SKM-1 (cell line): Measurements from ENCODE around the gene PI4KB.
A peak's percentile ranks its signal among the peaks of the same experiment; 100 is the strongest.
"Not testable (repeated sequence)": the region's sequence is repeated elsewhere in the genome, so short reads cannot be mapped to it uniquely, and the experiment has no call there.

Source experiments
- DNase-seq: peaks from one replicate; lab custom pipeline; 2025; ENCODE audit not compliant: unreplicated experiment; lab: John Stamatoyannopoulos, UW

The PI4KB gene

DNA sequence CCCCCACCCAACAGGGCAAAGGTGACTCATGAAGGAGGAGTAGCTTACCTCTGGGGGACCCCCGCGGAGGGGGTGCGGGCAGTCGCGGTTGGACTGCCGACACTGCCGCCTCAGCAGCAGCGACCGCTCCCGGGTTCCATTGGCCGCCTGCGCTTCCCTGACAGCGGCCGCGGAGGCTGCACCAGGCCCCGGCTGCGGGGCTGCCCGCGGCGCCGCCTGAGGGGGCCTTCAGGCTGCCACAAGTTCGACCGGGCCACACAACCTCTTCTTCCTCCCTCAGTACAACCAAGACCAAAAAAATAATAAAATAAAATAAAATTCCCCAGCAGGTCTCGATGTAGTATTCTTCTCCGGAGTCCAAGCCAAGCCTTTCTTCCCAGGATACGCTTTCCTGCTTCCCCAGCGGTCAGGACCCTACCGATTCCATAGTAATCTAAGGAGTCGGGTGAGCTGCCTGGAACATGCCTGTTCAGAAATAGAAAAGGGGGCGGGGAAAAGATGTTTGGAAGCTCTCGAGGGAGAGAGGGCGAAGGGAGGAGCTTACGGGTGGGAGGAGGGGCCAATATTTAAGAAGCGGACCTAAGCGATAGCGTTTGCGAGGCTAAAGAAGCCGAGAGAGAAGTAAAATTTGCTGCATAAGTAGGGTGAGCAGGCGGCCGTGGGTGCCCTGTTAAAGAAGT lies at the start of gene PI4KB:
TSS of gene PI4KB (minus strand) at position 194 of the 680 bp plus-strand sequence. CDS start 10,935 bp downstream, outside the sequence.
- peak; percentile 99 for DNase-seq

DNA sequence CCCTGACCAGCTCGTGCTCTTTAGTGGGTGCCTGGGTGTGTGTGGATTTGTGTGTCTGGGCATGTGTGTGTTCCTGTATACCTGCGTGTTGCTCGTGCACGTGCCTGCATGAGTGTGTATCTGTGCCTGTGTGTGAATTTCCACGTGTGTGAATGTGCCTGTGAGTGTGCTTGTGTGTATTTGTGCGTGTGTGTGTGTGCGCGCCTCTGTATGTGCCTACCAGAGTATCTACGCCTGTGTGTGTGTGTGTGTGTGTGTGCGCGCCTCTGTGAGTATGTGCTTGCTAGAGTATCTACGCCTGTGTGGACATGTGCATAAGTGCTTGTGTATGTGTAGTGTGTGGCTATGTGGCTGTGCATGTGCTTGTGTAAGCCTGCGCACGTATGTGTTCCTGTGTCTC lies 46.0 kb upstream of the PI4KB start:
- no peak for DNase-seq

DNA sequence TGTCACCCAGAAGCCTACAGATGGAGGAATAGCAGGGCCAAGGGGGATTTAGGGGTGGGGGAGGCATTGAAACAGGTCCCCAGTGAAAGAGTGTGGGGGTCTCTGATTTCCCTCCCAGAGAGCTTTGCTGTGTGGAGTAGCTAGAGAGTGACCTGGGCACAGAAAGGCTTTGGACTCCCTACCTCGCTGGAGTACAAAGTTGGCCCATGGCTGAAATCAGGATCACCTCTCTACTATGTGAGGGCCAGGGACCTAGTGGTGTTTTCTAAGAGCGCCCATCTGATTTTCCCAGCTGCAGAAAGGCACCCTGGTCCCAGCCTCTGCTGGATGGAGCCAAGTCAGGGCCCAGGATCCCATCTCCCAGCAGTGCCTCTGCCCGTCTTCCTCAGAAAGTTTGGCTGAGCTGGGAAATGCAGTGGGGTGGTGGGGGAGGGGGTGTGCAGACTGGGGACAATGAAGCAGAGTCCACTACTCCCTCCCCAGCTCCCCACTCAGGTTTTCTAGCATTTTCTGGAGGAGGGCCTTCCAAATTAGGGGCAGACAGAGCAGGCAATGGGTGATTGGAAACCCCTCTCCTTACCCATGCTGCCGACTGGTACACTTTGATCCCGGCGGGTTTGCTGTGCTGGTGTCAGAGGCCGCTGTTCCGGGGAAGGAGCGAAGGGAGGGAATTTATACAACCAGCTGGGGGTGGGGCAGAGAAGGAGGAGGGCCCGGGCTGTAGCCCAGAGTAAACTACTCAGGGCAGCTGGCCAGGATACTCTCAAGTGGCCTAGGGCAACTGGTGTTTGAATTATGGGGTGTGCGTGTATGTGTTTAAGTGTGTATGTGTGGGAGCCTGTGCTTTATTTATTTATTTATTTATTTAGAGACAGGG lies 45.1 kb upstream of the PI4KB start, which contains the start of gene SELENBP1:
TSS of gene SELENBP1 (minus strand) at position 648 of the 877 bp plus-strand sequence. CDS start at position 584, 64 bp downstream.
- DNase-seq, result no peak

DNA sequence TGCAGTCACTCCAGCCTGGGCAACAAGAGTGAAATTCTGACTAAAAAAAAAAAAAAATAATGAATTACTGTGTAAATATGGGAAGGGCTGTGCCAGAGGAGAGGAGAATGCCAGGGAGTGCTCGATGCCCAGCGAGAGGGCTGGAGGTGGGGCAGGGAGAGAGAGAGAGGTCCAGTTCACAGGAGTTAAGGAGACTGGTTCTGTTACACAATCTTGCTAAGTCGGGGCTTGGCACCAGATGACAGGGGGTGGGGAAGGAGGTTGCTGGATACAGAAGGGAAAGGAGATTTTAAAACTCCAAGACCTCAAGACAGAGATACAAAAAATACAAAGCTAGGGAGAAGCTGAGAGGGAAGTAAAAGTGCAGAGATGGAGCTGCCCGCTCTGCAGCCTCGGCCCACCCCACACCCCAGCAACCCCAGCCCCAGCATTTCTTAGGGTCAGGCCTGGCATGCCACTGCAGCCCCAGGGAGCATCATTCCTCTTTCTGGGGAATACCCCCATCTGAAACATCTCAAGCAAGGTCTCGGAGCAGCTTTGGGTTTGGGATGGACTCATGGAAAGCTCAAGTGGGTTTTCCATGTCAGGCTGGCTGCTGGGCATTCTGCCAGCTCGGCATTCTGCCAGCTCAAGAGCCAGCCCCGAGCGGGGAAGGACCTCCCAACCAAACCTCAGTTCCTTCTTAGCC lies 44.3 kb upstream of the PI4KB start:
- no peak for DNase-seq

DNA sequence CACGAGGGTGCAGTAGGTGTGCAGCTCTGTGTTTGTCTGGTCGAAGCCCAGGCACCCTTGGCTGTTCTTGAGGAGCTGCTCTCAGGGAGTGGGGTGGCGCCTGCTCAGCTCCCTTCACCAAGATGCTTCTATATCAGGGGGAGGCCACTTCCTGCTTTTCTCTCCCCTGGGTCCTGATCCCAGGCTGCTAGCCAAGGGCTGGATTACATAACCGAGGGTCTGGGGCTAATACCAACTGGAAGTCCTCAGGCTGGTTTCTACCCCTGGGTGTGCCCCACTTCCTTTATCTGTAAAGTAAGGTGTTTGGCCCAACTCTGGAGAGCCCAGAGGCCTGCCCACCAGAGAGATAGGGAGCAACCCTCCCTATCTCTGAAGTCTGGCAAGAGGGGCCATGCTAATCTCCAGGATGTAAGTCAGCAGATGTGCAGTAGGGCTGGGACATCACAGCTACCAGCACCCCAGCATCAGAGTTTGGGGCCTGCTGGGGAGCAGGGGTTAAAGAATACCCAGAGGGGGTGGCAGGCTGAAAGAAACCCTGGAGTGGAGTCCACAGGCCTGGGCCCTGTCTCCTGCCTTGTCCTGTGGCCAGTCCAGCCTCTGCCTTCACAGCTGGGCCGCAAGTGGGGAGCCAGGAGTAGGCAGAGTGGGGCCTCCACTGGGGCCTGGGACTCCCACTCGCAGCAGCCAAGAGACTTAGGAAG lies 43.1 kb upstream of the PI4KB start:
- DNase-seq, result peak; percentile 45

DNA sequence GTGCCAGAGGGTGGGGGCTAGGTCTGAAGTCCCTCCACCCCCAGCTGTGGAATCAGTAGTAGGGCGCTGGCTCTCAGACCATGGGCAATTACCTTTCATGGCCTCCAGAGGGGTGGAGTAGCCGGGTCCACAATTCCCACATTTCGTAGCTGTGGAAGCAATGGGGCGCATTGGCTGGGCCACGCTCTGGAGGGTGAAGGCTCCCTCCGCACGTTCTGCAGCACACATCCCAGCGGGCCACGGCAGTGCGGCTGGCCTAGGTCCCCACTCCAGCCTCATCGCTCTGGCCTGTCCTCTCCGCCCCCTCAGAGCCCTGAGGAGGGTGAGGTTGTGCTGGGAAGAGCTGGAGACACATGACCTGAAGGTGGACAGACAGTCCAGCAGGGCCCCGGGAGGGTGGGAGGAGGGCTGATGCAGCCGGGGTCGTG lies 42.4 kb upstream of the PI4KB start:
- no peak for DNase-seq

DNA sequence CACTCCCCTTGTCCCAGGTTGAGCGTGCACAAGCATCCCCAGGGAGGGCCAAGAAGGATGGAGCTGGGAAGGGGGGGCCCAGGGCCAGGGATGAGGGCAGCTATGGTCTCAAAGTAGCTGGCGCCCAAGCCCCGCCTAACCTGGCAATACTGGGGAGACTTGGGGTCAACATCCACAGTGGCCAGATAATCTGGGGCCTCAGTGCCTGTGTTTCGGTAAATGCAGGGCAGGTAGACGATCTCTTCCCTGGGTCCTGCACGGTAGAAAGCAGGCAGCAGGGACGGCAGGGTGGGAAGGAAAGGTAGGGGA lies 42.0 kb upstream of the PI4KB start:
- DNase-seq, result no peak

DNA sequence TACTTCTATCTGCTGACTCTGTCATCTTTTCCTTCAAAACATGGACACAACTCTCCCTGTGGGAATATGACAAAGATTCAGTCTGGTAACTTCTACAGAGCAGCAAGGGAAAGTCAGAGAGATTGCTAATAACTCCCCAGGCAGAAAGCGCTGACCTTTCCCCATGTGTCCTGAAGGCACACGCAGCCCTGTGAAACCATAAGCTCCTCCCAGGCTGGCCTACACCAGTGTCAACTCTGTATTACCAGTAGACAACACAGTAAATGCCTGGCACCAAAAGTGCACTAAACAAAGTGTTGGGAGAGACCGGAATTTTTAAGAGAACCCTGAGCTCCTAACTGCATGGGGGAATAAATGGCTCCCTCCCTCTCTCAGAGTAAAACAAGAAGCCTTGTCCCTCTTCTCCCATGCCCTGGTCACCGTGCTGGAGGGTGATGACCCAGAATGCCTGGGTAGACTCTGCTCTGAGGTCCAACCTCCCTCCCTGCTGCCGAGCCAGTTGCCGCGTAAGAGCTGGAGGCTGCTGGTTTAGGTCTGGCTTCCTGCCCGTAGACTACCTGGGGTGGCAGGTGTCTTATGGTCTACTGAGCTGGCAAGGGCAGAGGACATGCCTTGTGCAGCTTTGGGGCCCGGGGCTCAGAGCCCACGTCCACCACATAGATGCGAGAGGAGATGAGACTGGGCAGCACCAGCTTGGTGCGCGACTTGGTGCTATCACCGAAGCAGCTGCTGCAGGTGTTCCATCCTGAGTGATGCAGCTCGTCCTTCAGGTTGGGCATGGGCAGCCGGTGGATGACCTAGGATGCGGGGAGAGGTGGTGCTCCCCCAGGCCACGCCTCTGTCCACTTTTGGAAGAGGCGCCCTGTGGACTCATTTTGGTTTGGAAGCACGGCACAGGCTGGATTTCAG lies 41.4 kb upstream of the PI4KB start:
- no peak for DNase-seq

DNA sequence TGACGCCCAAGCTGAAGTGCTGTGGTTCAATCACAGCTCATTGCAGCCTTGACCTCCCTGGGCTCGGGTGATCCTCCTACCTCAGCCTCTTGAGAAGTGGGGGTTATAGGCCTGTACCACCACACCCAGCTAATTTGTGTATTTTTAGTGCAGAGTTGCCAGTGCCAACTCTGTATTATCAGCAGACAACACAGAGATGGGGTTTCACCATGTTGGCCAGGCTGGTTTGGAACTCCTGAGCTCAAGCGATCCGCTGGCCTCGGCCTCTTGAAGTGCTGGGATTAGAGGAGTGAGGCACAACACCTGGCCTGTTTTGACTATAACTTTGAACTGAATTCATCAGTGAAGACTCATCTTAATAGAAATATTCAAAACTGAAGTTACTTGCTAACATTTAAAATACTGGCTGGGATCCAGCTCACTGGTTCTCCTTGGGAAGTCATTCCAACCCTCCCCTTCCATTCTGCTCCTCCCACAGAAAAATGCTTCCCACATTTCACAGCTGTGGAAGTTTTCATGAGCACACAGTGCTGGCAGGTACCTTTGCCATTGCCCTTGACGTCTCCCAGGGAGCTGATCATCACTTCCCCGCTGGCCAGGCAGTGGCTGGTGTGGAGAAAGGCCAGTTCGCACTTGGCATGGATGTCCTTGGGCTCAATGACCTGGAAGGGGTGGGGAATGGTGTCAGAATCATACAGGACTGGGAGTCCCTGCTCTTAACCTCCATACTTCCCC lies 40.6 kb upstream of the PI4KB start:
- no peak for DNase-seq

DNA sequence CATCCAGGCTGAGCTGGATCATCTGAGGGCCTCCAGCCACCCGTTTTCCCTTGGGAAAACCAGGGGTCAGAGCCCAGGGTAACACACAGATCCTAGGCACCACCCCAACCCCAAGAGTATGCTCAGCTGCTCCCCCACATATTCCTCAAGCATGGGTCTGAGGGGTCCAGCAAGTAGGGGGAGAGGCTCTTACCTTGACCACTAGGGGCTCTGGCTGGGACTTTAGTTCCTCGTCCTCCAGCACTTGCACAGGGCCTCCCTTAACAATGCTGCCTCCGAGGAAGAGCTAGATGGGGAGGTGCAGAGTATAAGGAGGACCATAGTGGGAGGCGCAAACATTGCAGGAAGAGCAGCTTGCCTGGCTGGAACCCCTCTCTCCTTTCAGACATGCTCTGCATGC lies 37.8 kb upstream of the PI4KB start:
- no peak for DNase-seq

DNA sequence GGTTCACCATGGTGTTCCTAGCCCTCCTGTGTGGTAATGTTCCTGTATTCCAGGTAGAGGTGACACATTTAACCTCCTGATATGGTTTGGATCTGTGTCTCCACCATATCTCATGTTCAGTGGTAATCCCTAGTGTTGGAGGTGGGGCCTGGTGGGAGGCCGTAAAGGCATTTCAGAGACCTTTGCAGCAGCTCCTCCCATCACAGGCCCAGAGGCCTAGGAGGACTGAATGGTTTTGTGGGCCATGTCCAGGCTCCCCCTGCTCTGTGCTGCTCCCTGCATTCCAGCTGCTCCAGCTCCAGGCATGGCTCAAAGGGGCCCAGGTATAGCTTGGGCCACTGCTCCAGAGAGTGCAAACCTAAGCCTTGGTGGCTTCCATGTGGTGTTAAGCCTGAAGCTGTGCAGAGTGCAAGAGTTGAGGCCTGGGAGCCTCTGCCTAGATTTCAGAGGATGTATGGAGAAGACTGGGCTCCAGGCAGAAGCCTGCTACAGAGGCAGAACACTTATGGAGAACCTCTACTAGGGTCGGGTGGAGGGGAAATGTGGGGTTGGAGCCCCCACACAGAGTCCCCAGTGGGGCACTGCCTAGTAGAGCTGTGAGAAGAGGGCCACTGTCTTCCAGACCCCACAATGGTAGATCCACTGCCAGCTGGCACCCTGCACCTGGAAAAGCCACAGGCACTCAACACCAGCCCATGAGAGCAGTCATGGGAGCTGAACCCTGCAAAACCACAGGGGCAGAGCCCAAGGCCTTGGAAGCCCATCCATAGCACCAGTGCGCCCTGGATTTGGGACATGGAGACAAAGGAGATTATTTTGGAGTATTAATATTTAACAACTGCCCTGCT lies 35.3 kb upstream of the PI4KB start:
- DNase-seq, result no peak

DNA sequence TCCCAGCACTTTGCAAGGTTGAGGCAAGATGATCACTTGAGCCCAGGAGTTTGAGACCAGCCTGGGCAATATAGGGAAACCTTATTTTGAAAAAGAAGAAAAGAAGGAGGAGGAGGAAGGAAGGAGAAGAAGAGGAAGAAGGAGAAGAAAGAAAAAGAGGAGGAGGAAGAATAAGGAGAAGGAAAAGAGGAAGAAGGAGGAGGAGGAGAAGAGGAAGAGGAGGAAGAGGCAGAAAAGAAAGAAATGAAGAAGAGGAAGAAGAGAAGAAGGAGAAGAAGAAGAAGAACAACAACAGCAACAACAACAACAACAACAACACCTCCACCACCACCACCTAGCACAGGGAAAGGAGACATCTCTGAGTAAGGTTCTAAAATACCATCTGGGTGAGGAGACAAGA lies 34.7 kb upstream of the PI4KB start:
- no peak for DNase-seq

DNA sequence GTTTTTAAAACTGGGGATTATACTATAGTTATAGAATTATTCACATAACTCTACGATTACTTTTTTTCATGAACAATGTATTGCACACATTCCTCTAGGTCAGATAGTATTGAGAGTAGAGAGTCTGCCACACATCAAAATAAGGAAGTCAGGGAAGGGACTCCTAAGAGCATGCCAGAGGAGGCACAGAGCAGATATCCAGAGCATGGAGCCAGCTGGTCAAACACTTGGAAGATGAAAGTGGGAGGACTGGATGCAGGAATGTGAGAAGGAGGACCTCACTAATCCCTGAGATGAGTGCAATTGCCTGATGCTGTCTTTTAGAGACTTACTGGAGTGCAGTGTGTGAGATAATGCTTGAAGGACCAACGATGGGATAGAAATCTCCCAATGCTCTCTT lies 29.5 kb upstream of the PI4KB start:
- peak; percentile 38 for DNase-seq

DNA sequence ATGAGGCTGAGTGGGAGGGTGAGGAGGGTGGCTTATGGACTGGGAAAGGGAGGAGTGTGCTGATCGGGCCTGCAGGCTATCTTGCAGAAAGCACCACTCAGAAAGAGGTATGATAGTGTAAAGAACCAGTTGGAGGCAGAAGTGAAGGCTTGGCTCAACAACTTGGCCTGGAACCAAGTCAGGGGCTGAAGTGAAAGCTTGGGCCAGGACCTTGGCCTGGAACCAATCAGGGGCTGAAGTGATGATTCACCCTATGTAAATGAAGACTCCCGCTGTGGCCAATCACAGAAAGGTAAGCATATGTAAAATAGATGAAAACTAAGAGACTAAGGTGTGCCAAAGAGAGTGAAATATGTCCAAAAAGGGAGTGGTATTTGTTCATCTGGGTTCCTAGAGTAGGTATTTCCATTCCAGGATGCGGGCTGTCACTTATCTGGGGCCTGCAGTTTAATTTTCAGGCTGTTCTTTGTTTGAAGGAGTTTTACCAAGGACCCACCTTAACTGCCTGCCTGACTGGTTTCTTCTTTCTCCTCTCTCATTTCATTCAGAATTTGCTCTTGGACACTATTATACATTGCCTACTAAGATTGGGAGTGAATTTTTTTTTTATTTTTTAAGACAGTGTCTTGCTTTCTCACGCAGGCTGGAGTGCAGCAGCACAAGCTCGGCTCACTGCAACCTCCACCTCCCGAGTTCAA lies 25.0 kb upstream of the PI4KB start:
- DNase-seq, result no peak

DNA sequence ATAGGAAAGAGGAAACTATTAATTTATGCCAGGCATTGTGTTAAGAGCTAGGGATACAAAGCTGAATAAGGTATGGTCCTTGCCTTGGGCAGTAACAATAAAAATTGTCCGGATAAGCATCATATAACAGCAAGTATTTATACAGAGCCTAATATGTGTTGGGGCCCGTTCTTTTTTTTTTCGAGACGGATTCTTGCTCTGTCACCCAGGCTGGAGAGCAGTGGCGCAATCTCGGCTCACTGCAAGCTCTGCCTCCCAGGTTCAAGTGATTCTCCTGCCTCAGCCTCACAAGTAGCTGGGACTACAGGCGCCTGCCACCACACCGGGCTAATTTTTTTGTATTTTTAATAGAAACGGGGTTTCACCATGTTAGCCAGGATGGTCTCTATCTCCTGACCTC lies 23.1 kb upstream of the PI4KB start:
- DNase-seq, result not testable (repeated sequence)

DNA sequence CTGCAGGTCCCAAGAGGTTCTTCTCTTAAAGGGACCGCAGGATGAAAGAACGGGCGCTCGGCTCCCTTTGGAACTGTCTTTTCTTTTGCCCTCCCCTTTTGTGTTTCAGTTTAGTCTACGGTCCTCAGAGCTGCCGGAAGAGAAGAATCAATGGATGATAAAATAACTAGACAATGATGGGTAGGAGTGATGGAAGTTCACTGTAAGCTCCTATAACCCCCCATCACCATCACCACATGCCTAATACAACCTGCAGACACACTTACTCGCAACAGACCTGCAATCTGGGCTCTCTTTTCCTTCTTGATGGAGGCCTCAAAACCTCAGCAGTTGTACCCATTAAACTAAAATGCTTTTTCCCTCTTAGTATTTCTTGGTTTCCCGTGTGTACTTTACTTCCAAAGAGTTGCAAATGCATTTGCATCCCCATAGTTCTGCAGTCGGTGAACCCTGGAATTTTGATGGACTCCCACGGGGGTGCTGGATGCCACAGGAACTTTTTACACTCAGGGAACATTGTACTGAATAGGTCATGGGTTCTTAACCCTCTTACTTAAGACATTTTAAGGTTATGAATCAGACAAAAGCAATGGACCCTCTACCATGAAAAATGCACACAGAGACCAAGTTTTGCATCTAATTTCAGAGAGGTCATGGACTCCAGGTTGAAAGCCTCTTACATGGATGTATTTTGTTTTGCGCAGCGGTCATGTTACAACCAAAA lies 20.5 kb upstream of the PI4KB start:
- DNase-seq, result no peak

DNA sequence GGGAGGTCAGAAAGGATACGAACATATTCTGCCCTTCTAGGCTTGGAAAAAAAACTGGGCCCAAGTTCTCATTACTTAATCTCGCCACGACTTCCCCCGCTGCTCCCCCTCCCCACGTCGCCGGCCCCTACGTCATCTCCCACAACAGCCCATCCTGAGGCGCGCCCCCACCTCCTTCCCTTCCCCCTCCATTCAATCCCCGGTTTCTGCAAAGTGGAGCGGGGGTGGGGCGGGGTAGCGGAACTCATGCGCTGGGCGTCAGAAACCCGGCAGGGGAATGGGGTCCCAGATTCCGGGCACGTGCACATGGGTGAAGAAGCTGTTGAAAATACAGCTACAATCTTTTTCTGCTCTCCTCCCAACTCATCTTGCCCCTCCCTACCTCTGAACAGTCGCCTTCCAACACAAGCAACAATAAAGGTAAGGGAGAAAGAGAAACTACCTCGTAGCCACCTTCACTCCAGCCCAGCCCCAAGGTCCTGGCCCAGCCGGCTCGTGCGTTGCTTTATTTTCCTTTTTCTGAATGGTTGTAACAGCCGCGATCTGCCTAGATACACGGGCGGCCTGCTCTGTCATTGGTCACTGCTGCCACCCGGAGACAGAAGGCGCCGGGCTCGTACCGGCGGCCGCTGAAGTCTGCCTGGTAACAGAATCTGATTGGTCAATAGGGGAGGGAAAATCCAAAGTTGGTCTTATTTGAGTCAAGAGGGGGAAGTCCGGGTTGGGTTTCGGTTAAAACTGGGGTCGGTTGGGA lies 19.7 kb upstream of the PI4KB start, which contains the start of gene RFX5:
TSS of gene RFX5 (minus strand) at position 484 of the 754 bp plus-strand sequence. CDS start 932 bp downstream, outside the sequence.
- peak; percentile 100 for DNase-seq
